ENCODE data around the gene CRYBG2.
A peak's percentile ranks its signal among the peaks of the same experiment; 100 is the strongest.

The CRYBG2 gene

DNA sequence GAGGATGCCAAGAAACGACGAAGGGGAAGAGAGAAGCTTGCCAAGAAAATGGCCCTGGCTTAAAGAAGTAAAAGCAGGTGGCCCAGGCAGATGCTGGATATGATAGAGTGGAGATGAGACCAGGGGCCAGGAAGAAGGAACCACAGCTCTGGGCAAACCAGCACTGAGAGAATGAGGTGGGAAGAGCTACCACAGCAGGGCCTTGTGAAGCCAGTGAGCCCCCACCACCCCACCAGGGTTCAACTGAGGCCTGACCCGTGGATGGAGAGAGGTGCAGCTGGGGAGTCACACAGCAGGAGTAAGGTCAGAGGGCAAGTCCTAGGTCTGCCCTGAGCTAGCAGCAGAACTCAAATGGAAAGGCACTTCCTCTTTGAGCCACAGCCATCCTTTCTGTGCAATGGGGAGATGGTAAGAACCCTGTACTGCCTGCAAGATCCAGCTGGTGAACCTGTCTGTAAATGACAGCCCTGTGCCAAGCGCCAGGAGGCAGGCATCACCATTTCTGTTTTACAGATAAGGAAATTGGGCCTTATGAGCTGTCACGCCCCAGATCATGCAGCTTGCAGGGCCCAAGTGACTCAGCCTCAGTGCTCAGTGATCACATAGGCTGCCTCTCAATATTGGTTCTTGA, 65.5 kb downstream of the CRYBG2 start:
- no peaks in the 10 kb centered on the region for H3K79me2 ChIP-seq (ENCODE audit: low read length)
- TF ChIP-seq, protein P1, sequence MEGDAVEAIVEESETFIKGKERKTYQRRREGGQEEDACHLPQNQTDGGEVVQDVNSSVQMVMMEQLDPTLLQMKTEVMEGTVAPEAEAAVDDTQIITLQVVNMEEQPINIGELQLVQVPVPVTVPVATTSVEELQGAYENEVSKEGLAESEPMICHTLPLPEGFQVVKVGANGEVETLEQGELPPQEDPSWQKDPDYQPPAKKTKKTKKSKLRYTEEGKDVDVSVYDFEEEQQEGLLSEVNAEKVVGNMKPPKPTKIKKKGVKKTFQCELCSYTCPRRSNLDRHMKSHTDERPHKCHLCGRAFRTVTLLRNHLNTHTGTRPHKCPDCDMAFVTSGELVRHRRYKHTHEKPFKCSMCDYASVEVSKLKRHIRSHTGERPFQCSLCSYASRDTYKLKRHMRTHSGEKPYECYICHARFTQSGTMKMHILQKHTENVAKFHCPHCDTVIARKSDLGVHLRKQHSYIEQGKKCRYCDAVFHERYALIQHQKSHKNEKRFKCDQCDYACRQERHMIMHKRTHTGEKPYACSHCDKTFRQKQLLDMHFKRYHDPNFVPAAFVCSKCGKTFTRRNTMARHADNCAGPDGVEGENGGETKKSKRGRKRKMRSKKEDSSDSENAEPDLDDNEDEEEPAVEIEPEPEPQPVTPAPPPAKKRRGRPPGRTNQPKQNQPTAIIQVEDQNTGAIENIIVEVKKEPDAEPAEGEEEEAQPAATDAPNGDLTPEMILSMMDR (IDR thresholded peaks at IDR 0.05; ENCODE audit: low read depth, low read length): no peak
- TF ChIP-seq EZH2phosphoT487 (IDR thresholded peaks at IDR 0.05; ENCODE audit: low read depth): no peak
- 0 out of 2 replicates have a peak overlapping the region, but pooled peaks have one; percentile 55 for H3K4me2 ChIP-seq (ENCODE audit: low read length)
- no peak overlapping the region for H3K9ac ChIP-seq (ENCODE audit: low read length)
- no peaks in the 10 kb centered on the region for H3K36me3 ChIP-seq (replicated peaks; ENCODE audit: low read depth, low read length)
- H3K4me1 ChIP-seq (ENCODE audit: low read length): peaks cover 46% of the 10 kb centered on the region
- peak overlapping the region; percentile 62 for H3K27ac ChIP-seq (ENCODE audit: low read length)
- H3K4me3 ChIP-seq (ENCODE audit: low read length): no peak overlapping the region
- no peaks in the 10 kb centered on the region for H4K20me1 ChIP-seq (ENCODE audit: insufficient read depth, low read length)
- H3K9me3 ChIP-seq (ENCODE audit: insufficient read depth, low read length): peaks cover 10% of the 10 kb centered on the region; the same call in 1 of the 2 replicates
- no peaks in the 10 kb centered on the region for H3K27me3 ChIP-seq (ENCODE audit: low read depth, low read length)
- peak overlapping the region; percentile 63; the same call in 1 of the 2 replicates for H2AFZ ChIP-seq (ENCODE audit: low read depth, low read length)

- Histone ChIP-seq H3K9me3 (ENCODE audit: insufficient read depth, low read length) (peaks cover 10% of the 10 kb centered on the region; the same call in 1 of the 2 replicates), H3K4me2 (ENCODE audit: low read length) (no peak overlapping the region), H3K36me3 (replicated peaks; ENCODE audit: low read depth, low read length) (no peaks in the 10 kb centered on the region), H2AFZ (ENCODE audit: low read depth, low read length) (no peak overlapping the region), H3K79me2 (ENCODE audit: low read length) (no peaks in the 10 kb centered on the region), H3K9ac (ENCODE audit: low read length) (no peak overlapping the region), H3K4me1 (ENCODE audit: low read length) (peaks cover 46% of the 10 kb centered on the region), H3K4me3 (ENCODE audit: low read length) (no peak overlapping the region), H3K27me3 (ENCODE audit: low read depth, low read length) (no peaks in the 10 kb centered on the region), H4K20me1 (ENCODE audit: insufficient read depth, low read length) (no peaks in the 10 kb centered on the region), H3K27ac (ENCODE audit: low read length) (peak overlapping the region; percentile 62; the same call in 1 of the 2 replicates)
- TF ChIP-seq EZH2phosphoT487 (IDR thresholded peaks at IDR 0.05; ENCODE audit: low read depth): no peak
- TF ChIP-seq, protein P1 (IDR thresholded peaks at IDR 0.05; ENCODE audit: low read depth, low read length): no peak
Observed at GRCh38 chr1:26287811-26288210, 66.1 kb downstream of the CRYBG2 start.

GRCh38 chr1:26287033-26287711, 66.8 kb downstream of the CRYBG2 start:
- H3K79me2 ChIP-seq (ENCODE audit: low read length): no peaks in the 10 kb centered on the region
- no peak overlapping the region for H2AFZ ChIP-seq (ENCODE audit: low read depth, low read length)
- H4K20me1 ChIP-seq (ENCODE audit: insufficient read depth, low read length): no peaks in the 10 kb centered on the region
- peaks cover 46% of the 10 kb centered on the region for H3K4me1 ChIP-seq (ENCODE audit: low read length)
- no peaks in the 10 kb centered on the region for H3K27me3 ChIP-seq (ENCODE audit: low read depth, low read length)
- H3K4me3 ChIP-seq (ENCODE audit: low read length): no peak overlapping the region
- no peaks in the 10 kb centered on the region for H3K36me3 ChIP-seq (replicated peaks; ENCODE audit: low read depth, low read length)
- peak overlapping the region; percentile 19; the same call in 1 of the 2 replicates for H3K27ac ChIP-seq (ENCODE audit: low read length)
- H3K4me2 ChIP-seq (ENCODE audit: low read length): no peak overlapping the region
- no peak for TF ChIP-seq EZH2phosphoT487 (IDR thresholded peaks at IDR 0.05; ENCODE audit: low read depth)
- TF ChIP-seq, protein P1 (IDR thresholded peaks at IDR 0.05; ENCODE audit: low read depth, low read length): no peak
- no peak overlapping the region for H3K9ac ChIP-seq (ENCODE audit: low read length)
- peaks cover 10% of the 10 kb centered on the region; the same call in 1 of the 2 replicates for H3K9me3 ChIP-seq (ENCODE audit: insufficient read depth, low read length)

GRCh38 chr1:26286064-26286416, 67.9 kb downstream of the CRYBG2 start:
- H4K20me1 ChIP-seq (ENCODE audit: insufficient read depth, low read length): no peaks in the 10 kb centered on the region
- H2AFZ ChIP-seq (ENCODE audit: low read depth, low read length): no peak overlapping the region
- no peaks in the 10 kb centered on the region for H3K27me3 ChIP-seq (ENCODE audit: low read depth, low read length)
- no peak overlapping the region for H3K27ac ChIP-seq (ENCODE audit: low read length)
- H3K36me3 ChIP-seq (replicated peaks; ENCODE audit: low read depth, low read length): no peaks in the 10 kb centered on the region
- H3K9ac ChIP-seq (ENCODE audit: low read length): no peak overlapping the region
- no peak overlapping the region for H3K4me2 ChIP-seq (ENCODE audit: low read length)
- no peak overlapping the region for H3K4me3 ChIP-seq (ENCODE audit: low read length)
- no peaks in the 10 kb centered on the region for H3K79me2 ChIP-seq (ENCODE audit: low read length)
- peaks cover 44% of the 10 kb centered on the region for H3K4me1 ChIP-seq (ENCODE audit: low read length)
- H3K9me3 ChIP-seq (ENCODE audit: insufficient read depth, low read length): peaks cover 10% of the 10 kb centered on the region; the same call in 1 of the 2 replicates
- TF ChIP-seq, protein P1 (IDR thresholded peaks at IDR 0.05; ENCODE audit: low read depth, low read length): no peak
- TF ChIP-seq EZH2phosphoT487 (IDR thresholded peaks at IDR 0.05; ENCODE audit: low read depth): no peak

Measured in OCI-LY3 (cell line).